Gastrocnemius medialis (tissue), 4 donors: Measurements from ENCODE around the gene AJM1. TPM values are rescaled to one million over a fixed set of nuclear protein-coding genes. Genes with fewer than 3 reads are reported as not detected.
A peak's percentile ranks its signal among the peaks of the same experiment; 100 is the strongest.
"Not testable (repeated sequence)": the region's sequence is repeated elsewhere in the genome, so short reads cannot be mapped to it uniquely, and the experiment has no call there.

Experiments used
- ATAC-seq, 2 donors: fragments of 150-250 bp; one replicate each; pipeline ENCODE4 v1.9.1; 2016
- DNase-seq, 2 donors: peaks; one replicate each; pipeline ENCODE4 v3.0.0-alpha.2; 2019
- H3K27ac ChIP-seq, 4 donors: fragments of 200-600 bp; sonication (generic); 1 replicate in 1 of 4; 2 replicates in 3 of 4; pipeline ENCODE4 v1.5.1; 2016 to 2018; ENCODE audit warnings: mild to moderate bottlenecking in 2 of 4, moderate library complexity in 1 of 4
- H3K27me3 ChIP-seq, 3 donors: fragments of 200-600 bp; sonication (generic) in 2 of 3; 1 replicate in 1 of 3; 2 replicates in 2 of 3; pipeline versions ENCODE4 v1.5.1 to v1.6.0; 2016 to 2019; ENCODE audit warnings: mild to moderate bottlenecking in 1 of 3, moderate library complexity in 1 of 3
- H3K36me3 ChIP-seq, 2 donors: fragments of 200-600 bp; sonication (generic) in 1 of 2; one replicate each; pipeline ENCODE4 v1.5.1; 2017 to 2018
- H3K4me1 ChIP-seq, 2 donors: fragments of 200-600 bp; sonication (generic) in 1 of 2; one replicate each; pipeline ENCODE4 v1.5.1; 2016 to 2017; ENCODE audit warnings: mild to moderate bottlenecking in 2 of 2
- H3K4me3 ChIP-seq, 4 donors: fragments of 200-600 bp; sonication (generic) in 3 of 4; 1 replicate in 1 of 4; 2 replicates in 3 of 4; pipeline ENCODE4 v1.5.1; 2016 to 2019; ENCODE audit warnings: mild to moderate bottlenecking in 2 of 4
- H3K9me3 ChIP-seq, 3 donors: fragments of 200-600 bp; sonication (generic) in 2 of 3; 1 replicate in 1 of 3; 2 replicates in 2 of 3; pipeline ENCODE4 v1.5.1; 2016 to 2019
- CTCF ChIP-seq, 5 experiments: fragments of 450-650 bp in 3 of 5; fragments of 200-600 bp in 2 of 5; sonication (generic) in 2 of 5; IDR thresholded peaks in 4 of 5; conservative IDR thresholded peaks in 1 of 5; 1 replicate in 4 of 5; 2 replicates in 1 of 5; pipeline ENCODE4 v1.5.1; 2016 to 2019; ENCODE audit warnings: antibody characterized with exemption in 5 of 5, mild to moderate bottlenecking in 3 of 5, moderate library complexity in 3 of 5
- POLR2A ChIP-seq, 2 donors: fragments of 450-650 bp; IDR thresholded peaks; one replicate each; pipeline ENCODE4 v1.6.1; 2017; ENCODE audit warnings: antibody characterized with exemption in 2 of 2, mild to moderate bottlenecking in 2 of 2, moderate library complexity in 2 of 2
- in situ Hi-C, 4 donors: fragments of 200-750 bp; cut with MboI; loops; one replicate each; pipeline versions ENCODE4 v1.15.0 to v1.8.0; 2017; ENCODE audit warnings: low sequenced_read_pairs in 4 of 4
- intact Hi-C: fragments of 100-400 bp; cut with DNase I; formaldehyde crosslinking; loops from one replicate; pipeline ENCODE4 v1.15.1; 2023; ENCODE audit warnings: low total_unique reads
- total RNA-seq, 4 donors: library from RNA; depleted of rRNA; stranded (reverse); fragments of >200 nt; gene quantifications; one replicate each; pipeline versions ENCODE4 v1.1.0 to v1.2.3, GENCODE V29; 2016

The AJM1 gene
- total RNA-seq, 4 donors from 2014 or later: 1.3 to 2.1 (median 1.6) TPM

DNA sequence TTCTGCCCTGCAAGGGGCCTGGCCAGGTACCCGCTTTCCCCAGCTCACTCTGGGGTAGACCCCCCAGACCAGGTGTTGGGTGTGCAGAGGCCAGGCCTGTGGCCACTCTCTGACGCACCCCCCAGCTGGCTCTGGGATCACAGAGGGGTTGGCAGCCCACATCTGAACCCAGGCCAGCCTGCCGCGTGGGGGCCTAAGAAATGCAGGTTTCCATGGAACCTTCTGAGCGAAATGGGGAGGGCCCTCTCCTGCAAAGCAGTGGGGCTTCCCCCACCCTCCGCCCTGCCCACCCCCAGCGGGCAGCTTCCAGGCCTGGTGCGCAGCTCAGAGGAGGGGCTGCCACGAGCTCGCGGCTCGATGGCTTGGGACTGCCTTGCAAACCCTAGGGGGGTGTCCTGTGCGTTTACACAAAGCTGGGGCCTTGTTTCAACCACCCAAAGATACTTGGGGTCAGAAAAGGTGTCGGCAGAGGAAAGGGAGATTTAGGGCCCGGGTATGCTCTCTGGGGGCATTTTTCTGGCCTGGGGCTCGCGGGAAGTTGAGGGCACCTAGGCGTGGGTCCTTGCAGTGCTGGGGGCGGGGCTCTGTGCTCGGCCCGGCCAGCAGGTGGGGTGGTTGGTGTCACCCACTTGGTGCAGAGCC, 1.0 kb downstream of the AJM1 start:
- Histone ChIP-seq H3K36me3 (peaks cover 0 to 13% of the 10 kb centered on the region in 2 donors), H3K4me3 (peak overlapping the region in 2 of 4 donors; percentile 24 to 55), H3K4me1 (peaks cover 17 to 43% of the 10 kb centered on the region in 2 donors), H3K27ac (peak overlapping the region in 1 of 4 donors; percentile 49), H3K27me3 (peaks cover 11 to 21% (median 14%) of the 10 kb centered on the region in 3 donors)
- H3K9me3 ChIP-seq, in situ Hi-C loops, ATAC-seq, DNase-seq, intact Hi-C loops: not testable (repeated sequence)

DNA sequence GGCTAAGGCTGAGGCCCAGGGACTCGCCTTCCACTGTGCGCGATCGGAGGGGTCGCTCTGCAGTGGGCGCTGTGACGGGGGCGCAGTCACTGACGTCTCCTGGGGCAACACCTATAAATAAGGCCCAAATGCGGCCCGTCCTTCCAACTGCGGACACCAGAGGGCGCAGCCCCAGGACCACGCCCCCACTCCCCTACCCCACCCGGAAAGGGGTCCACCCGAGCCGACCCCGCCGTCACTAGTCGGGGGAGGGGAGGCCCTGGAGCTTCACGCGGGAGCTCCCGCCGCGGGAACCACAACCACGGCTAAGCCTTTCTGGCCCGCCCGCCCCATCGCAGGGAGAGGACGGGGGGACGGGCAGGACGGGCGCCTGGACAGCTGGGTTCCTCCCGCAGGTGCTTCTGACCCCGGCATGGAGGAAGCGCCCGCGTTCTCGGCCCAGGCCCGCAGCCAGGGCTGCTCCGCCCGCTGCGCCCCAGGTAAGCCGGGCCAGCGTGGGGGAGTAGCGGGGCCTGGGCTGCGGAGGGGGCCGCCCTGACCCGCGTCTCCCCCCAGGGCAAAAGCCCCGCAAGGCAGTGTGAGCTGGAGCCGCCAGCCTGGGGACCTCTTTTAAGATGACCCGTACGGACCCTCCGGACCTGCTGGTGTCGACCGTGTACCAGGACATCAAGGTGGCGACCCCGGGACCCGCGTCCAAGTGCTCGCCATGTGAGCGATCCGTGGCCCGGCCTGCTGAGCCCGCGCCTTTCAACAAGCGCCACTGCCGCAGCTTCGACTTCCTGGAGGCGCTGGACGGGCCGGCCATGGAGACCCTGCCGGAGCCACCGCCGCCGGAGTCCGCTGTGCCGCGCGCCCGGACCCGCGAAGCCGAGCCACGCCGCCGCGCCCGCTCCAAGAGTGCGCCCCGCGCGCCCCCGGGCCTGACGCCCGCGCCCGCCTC, 1.8 kb downstream of the AJM1 start:
- Histone ChIP-seq H3K4me1 (peaks cover 17 to 43% of the 10 kb centered on the region in 2 donors), H3K4me3 (peak overlapping the region in 2 of 4 donors; percentile 24 to 28), H3K27me3 (peaks cover 11 to 21% (median 14%) of the 10 kb centered on the region in 3 donors), H3K36me3 (peaks cover 0 to 11% of the 10 kb centered on the region in 2 donors)
- H3K9me3 ChIP-seq, in situ Hi-C loops, ATAC-seq, DNase-seq, intact Hi-C loops, H3K27ac ChIP-seq: not testable (repeated sequence)
- TF ChIP-seq CTCF (IDR thresholded peaks at IDR 0.05 in 4 of 5, conservative IDR thresholded peaks at IDR 0.05 in 1 of 5): peak; percentile 57 to 84 (median 76)

GRCh38 chr9:136844761-136845464, 2.6 kb downstream of the AJM1 start:
- no peak overlapping the region for H3K27ac ChIP-seq
- no peak for TF ChIP-seq POLR2A (IDR thresholded peaks at IDR 0.05)
- TF ChIP-seq CTCF (IDR thresholded peaks at IDR 0.05 in 4 of 5, conservative IDR thresholded peaks at IDR 0.05 in 1 of 5): no peak
- in situ Hi-C loops (no loop called here), intact Hi-C loops (loop anchor here (5.0 kb wide), 4 partner anchors 53 to 182 kb away; partner anchors contain the start of genes ABCA2, PAXX and TMEM141)
- H3K4me1 ChIP-seq: peaks cover 17 to 47% of the 10 kb centered on the region in 2 donors
- ATAC-seq (no peak), DNase-seq (no peak)
- H3K9me3 ChIP-seq: no peaks in the 10 kb centered on the region
- no peak overlapping the region for H3K4me3 ChIP-seq
- H3K27me3 ChIP-seq: peaks cover 11 to 21% (median 14%) of the 10 kb centered on the region in 3 donors
- peaks cover 0 to 3% of the 10 kb centered on the region in 2 donors for H3K36me3 ChIP-seq

DNA sequence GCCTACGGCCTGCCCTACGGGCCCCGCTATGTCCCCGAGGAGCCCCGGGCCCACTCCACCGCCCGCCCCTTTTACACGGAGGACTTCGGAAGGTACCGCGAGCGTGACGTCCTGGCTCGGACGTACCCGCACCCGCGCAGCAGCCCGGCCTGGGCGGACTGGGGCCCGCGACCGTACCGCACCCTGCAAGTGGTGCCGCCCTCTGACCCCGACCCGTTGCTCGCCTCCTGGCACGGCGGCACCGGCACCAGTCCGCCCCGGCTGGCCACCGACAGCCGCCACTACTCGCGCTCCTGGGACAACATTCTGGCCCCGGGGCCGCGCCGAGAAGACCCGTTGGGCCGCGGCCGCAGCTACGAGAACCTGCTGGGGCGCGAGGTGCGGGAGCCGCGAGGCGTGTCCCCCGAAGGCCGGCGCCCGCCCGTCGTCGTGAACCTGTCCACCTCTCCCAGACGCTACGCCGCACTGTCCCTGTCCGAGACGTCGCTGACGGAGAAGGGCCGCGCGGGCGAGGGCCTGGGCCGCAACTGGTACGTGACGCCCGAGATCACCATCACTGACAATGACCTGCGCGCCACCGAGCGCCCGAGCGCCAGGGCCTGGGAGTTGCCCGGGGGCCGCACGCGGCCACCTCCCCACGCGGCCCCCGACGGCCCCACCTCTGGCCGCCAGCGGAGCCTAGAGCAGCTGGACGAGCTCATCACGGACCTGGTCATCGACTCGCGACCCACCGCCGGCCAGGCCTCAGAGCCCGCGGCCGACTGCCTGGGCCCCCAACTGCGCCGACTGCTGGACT, 3.4 kb downstream of the AJM1 start:
- intact Hi-C loops (loop anchor here (5.0 kb wide), 4 partner anchors 53 to 182 kb away; partner anchors contain the start of genes ABCA2, PAXX and TMEM141), in situ Hi-C loops (no loop called here)
- Histone ChIP-seq H3K4me1 (peaks cover 24 to 52% of the 10 kb centered on the region in 2 donors), H3K27me3 (peaks cover 11 to 21% (median 14%) of the 10 kb centered on the region in 3 donors), H3K27ac (no peak overlapping the region), H3K9me3 (no peaks in the 10 kb centered on the region), H3K4me3 (no peak overlapping the region), H3K36me3 (peaks cover 0 to 3% of the 10 kb centered on the region in 2 donors)
- ATAC-seq (no peak), DNase-seq (no peak)
- TF ChIP-seq POLR2A (IDR thresholded peaks at IDR 0.05) (no peak), CTCF (IDR thresholded peaks at IDR 0.05 in 4 of 5, conservative IDR thresholded peaks at IDR 0.05 in 1 of 5) (no peak)
